H9 (cell line): ENCODE results near the gene NEAT1. TPM values are rescaled to one million over a fixed set of nuclear protein-coding genes. Genes with fewer than 3 reads are reported as not detected.

ENCODE experiments used
- DNase-seq: peaks from one replicate; pipeline ENCODE4 v3.0.0-alpha.2; 2017
- H2AFZ ChIP-seq: one replicate; pipeline ENCODE4 v1.6.1; 2013; ENCODE audit warnings: mild to moderate bottlenecking, low read length, control low read depth, moderate library complexity
- H2AK5ac ChIP-seq: 2 replicates; pipeline ENCODE4 v1.6.1; 2013; ENCODE audit warnings: low read length, control low read depth, mixed read lengths; ENCODE audit not compliant: insufficient read length
- H2BK120ac ChIP-seq: one replicate; pipeline ENCODE4 v1.6.1; 2013; ENCODE audit warnings: low read depth, mild to moderate bottlenecking, low read length, control low read depth, inconsistent platforms; ENCODE audit not compliant: poor library complexity, severe bottlenecking
- H2BK12ac ChIP-seq: 2 replicates; pipeline ENCODE4 v1.6.1; 2013; ENCODE audit warnings: low read length, control low read depth, mixed read lengths, low read depth; ENCODE audit not compliant: insufficient read length
- H2BK15ac ChIP-seq: 2 replicates; pipeline ENCODE4 v1.6.1; 2013; ENCODE audit warnings: low read depth, low read length, control low read depth
- H2BK20ac ChIP-seq: one replicate; pipeline ENCODE4 v1.6.1; 2013; ENCODE audit warnings: low read depth, mild to moderate bottlenecking, low read length, control low read depth, inconsistent platforms; ENCODE audit not compliant: poor library complexity, severe bottlenecking
- H2BK5ac ChIP-seq: 2 replicates; pipeline ENCODE4 v1.6.1; 2013; ENCODE audit warnings: low read length, control low read depth, mixed read lengths; ENCODE audit not compliant: insufficient read length
- H3K14ac ChIP-seq: 2 replicates; pipeline ENCODE4 v1.6.1; 2013; ENCODE audit warnings: low read length, control low read depth; ENCODE audit not compliant: insufficient read depth
- H3K18ac ChIP-seq: 2 replicates; pipeline ENCODE4 v1.6.1; 2013; ENCODE audit warnings: low read depth, mild to moderate bottlenecking, mixed read lengths, low read length, control low read depth; ENCODE audit not compliant: insufficient read length
- H3K23ac ChIP-seq: 2 replicates; pipeline ENCODE4 v1.6.1; 2013; ENCODE audit warnings: low read length, control low read depth, mixed read lengths, low read depth; ENCODE audit not compliant: insufficient read length
- H3K23me2 ChIP-seq: 2 replicates; pipeline ENCODE4 v1.6.1; 2013; ENCODE audit warnings: low read depth, mild to moderate bottlenecking, mixed read lengths, low read length, control low read depth; ENCODE audit not compliant: insufficient read length, poor library complexity, severe bottlenecking
- H3K27ac ChIP-seq: 2 replicates; pipeline ENCODE4 v1.5.1; 2013; ENCODE audit warnings: low read length, control low read depth, mixed read lengths, low read depth; ENCODE audit not compliant: insufficient read length
- H3K27me3 ChIP-seq: 2 replicates; pipeline ENCODE4 v1.6.1; 2013; ENCODE audit warnings: low read length, control low read depth, inconsistent platforms; ENCODE audit not compliant: insufficient read depth
- H3K4ac ChIP-seq: 2 replicates; pipeline ENCODE4 v1.6.1; 2013; ENCODE audit warnings: low read depth, mild to moderate bottlenecking, control low read depth, inconsistent platforms, low read length, moderate library complexity
- H3K4me1 ChIP-seq: 2 replicates; pipeline ENCODE4 v1.6.1; 2013; ENCODE audit warnings: low read length, control low read depth, inconsistent platforms; ENCODE audit not compliant: insufficient read depth
- H3K4me2 ChIP-seq: 2 replicates; pipeline ENCODE4 v1.6.1; 2013; ENCODE audit warnings: low read length, control low read depth, mixed read lengths; ENCODE audit not compliant: insufficient read length, insufficient read depth
- H3K56ac ChIP-seq: 2 replicates; pipeline ENCODE4 v1.6.1; 2013; ENCODE audit warnings: low read depth, mild to moderate bottlenecking, mixed read lengths, low read length, control low read depth; ENCODE audit not compliant: insufficient read length
- H3K79me1 ChIP-seq: 2 replicates; pipeline ENCODE4 v1.6.1; 2013; ENCODE audit warnings: low read depth, mild to moderate bottlenecking, moderate library complexity, low read length, control low read depth, inconsistent platforms; ENCODE audit not compliant: insufficient read depth, poor library complexity, severe bottlenecking
- H3K79me2 ChIP-seq: 2 replicates; pipeline ENCODE4 v1.6.1; 2013; ENCODE audit warnings: low read length, control low read depth, inconsistent platforms; ENCODE audit not compliant: insufficient read depth
- H3K9ac ChIP-seq: 2 replicates; pipeline ENCODE4 v1.6.1; 2013; ENCODE audit warnings: low read length, control low read depth, mixed read lengths; ENCODE audit not compliant: insufficient read length; ENCODE audit errors: extremely low read depth
- H3K9me3 ChIP-seq: one replicate; pipeline ENCODE4 v1.6.1; 2013; ENCODE audit warnings: low read depth, low read length, inconsistent platforms; ENCODE audit not compliant: control insufficient read depth
- H3T11ph ChIP-seq: one replicate; pipeline ENCODE4 v1.6.1; 2013; ENCODE audit warnings: mild to moderate bottlenecking, low read length, control low read depth, inconsistent platforms
- H4K20me1 ChIP-seq: one replicate; pipeline ENCODE4 v1.6.1; 2013; ENCODE audit not compliant: control insufficient read depth, insufficient read length, insufficient read depth
- H4K5ac ChIP-seq: 2 replicates; pipeline ENCODE4 v1.6.1; 2013; ENCODE audit warnings: low read depth, mild to moderate bottlenecking, mixed read lengths, low read length, control low read depth; ENCODE audit not compliant: insufficient read length
- H4K8ac ChIP-seq: replicated peaks from 2 replicates; pipeline ENCODE4 v1.6.1; 2013; ENCODE audit warnings: low read length, control low read depth, mixed read lengths, low read depth; ENCODE audit not compliant: insufficient read length
- H4K91ac ChIP-seq: 2 replicates; pipeline ENCODE4 v1.6.1; 2013; ENCODE audit warnings: low read depth, mild to moderate bottlenecking, moderate library complexity, mixed read lengths, low read length, control low read depth; ENCODE audit not compliant: insufficient read length
- H3K27ac Mint-ChIP-seq, 3 experiments: 2 replicates in 2 of 3; 3 replicates in 1 of 3; pipeline ENCODE4 v1.8.0; 2020 to 2021; ENCODE audit warnings: mixed read lengths in 3 of 3, mild to moderate bottlenecking in 1 of 3, moderate library complexity in 1 of 3
- H3K27me3 Mint-ChIP-seq: 2 replicates; pipeline ENCODE4 v1.8.0; 2021; ENCODE audit warnings: low read depth, mild to moderate bottlenecking, moderate library complexity, mixed read lengths
- H3K36me3 Mint-ChIP-seq, 3 experiments: 2 replicates in 2 of 3; 3 replicates in 1 of 3; pipeline ENCODE4 v1.8.0; 2020 to 2021; ENCODE audit warnings: low read depth in 3 of 3, mixed read lengths in 3 of 3; ENCODE audit not compliant: insufficient read depth in 1 of 3
- H3K4me1 Mint-ChIP-seq, 2 experiments: 2 replicates each; pipeline ENCODE4 v1.8.0; 2020; ENCODE audit warnings: mixed read lengths in 2 of 2
- H3K4me3 Mint-ChIP-seq, 2 experiments: 2 replicates in 1 of 2; 3 replicates in 1 of 2; pipeline ENCODE4 v1.8.0; 2020 to 2021; ENCODE audit warnings: mild to moderate bottlenecking in 2 of 2, mixed read lengths in 2 of 2, moderate library complexity in 1 of 2
- H3K9me3 Mint-ChIP-seq, 2 experiments: 2 replicates in 1 of 2; 3 replicates in 1 of 2; pipeline ENCODE4 v1.8.0; 2020; ENCODE audit warnings: mild to moderate bottlenecking in 2 of 2, mixed read lengths in 2 of 2, moderate library complexity in 1 of 2
- WGBS: extraction: QIAGEN DNeasy Blood & Tissue Kit; methylation state at CpG from one replicate; pipeline ENCODE4 v1.1.7; 2013; ENCODE audit warnings: missing lambda C conversion rate, low lambda C conversion rate, mixed read lengths; ENCODE audit not compliant: insufficient read length; ENCODE audit errors: extremely low coverage; 5-methylcytosine and 5-hydroxymethylcytosine counted together
- total RNA-seq: library from RNA; stranded (reverse); gene quantifications from 2 replicates; pipeline ENCODE4 v1.2.1, GENCODE V29; 2021
- TF ChIP-seq, protein P1 (sequence below): fragments of 200-600 bp; sonication (generic); conservative IDR thresholded peaks from 3 replicates; pipeline ENCODE4 v1.8.0; 2021; ENCODE audit warnings: antibody characterized with exemption, mild to moderate bottlenecking

Gene NEAT1
- total RNA-seq, 1 experiment from 2014 or later, result 12.7 TPM

DNA sequence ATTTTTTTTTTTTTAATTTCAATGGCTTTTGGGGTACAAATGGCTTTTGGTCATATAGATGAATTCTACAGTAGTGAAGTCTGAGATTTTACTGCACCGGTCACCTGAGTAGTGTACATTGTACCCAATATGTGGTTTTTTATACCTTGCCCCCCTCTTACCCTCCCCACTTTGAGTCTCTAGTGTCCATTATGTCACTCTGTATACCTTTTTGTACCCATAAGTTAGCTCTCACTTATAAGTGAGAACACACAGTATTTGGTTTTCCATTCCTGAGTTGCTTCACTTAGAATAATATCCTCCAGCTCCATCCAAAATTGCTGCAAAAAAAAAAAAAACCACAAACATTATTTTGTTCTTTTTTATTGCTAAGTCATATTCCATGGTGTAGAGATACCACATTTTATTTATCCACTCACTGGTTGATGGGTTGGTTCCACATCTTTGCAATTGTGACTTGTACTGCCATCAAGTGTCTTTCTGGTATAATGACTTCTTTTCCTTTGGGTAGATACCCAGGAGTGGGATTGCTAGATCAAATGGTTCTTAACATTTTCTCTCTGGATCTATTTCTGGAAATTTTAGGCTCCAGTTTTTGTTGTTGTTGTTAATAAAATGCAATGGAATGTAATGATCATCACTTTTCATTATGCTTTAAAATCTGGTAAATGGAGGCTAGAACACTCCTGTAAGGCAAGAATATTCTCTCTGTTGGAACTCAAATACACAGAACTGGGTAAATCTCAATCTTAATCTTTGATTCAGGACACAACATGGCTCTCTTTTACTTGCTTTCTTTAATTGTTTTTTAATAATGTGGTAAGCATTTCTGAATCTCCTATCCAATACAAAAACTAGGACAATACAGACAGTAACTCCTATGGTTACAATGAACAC is 10.3 kb downstream of the NEAT1 start:
- no peak overlapping the region for H4K5ac ChIP-seq
- no peaks in the 10 kb centered on the region for H3K23me2 ChIP-seq
- no peak overlapping the region for H3T11ph ChIP-seq
- H3K79me2 ChIP-seq, result no peaks in the 10 kb centered on the region; the same call in 1 of the 2 replicates
- H2BK12ac ChIP-seq, result no peak overlapping the region
- H3K27ac ChIP-seq, result no peak overlapping the region
- no peak overlapping the region for H2BK20ac ChIP-seq
- H3K36me3 Mint-ChIP-seq, result no peaks in the 10 kb centered on the region
- H2BK5ac ChIP-seq, result no peak overlapping the region
- no peak overlapping the region for H4K91ac ChIP-seq
- H3K27me3 Mint-ChIP-seq, result no peaks in the 10 kb centered on the region
- no peaks in the 10 kb centered on the region for H3K27me3 ChIP-seq
- no peak overlapping the region for H3K9ac ChIP-seq
- no peak overlapping the region for H3K23ac ChIP-seq
- H4K20me1 ChIP-seq, result no peaks in the 10 kb centered on the region
- H2BK120ac ChIP-seq, result no peak overlapping the region
- H2BK15ac ChIP-seq, result no peak overlapping the region
- no peak for DNase-seq
- H3K9me3 Mint-ChIP-seq, result no peaks in the 10 kb centered on the region
- H3K4me3 Mint-ChIP-seq, result no peak overlapping the region
- H2AFZ ChIP-seq, result no peak overlapping the region
- H3K14ac ChIP-seq, result no peak overlapping the region
- no peaks in the 10 kb centered on the region for H3K79me1 ChIP-seq
- no peak overlapping the region for H4K8ac ChIP-seq
- no peak overlapping the region for H3K27ac Mint-ChIP-seq
- H3K4me1 Mint-ChIP-seq, result peaks cover 18 to 19% of the 10 kb centered on the region in 2 experiments
- H3K56ac ChIP-seq, result no peak overlapping the region
- no peaks in the 10 kb centered on the region for H3K9me3 ChIP-seq
- TF ChIP-seq, protein P1, sequence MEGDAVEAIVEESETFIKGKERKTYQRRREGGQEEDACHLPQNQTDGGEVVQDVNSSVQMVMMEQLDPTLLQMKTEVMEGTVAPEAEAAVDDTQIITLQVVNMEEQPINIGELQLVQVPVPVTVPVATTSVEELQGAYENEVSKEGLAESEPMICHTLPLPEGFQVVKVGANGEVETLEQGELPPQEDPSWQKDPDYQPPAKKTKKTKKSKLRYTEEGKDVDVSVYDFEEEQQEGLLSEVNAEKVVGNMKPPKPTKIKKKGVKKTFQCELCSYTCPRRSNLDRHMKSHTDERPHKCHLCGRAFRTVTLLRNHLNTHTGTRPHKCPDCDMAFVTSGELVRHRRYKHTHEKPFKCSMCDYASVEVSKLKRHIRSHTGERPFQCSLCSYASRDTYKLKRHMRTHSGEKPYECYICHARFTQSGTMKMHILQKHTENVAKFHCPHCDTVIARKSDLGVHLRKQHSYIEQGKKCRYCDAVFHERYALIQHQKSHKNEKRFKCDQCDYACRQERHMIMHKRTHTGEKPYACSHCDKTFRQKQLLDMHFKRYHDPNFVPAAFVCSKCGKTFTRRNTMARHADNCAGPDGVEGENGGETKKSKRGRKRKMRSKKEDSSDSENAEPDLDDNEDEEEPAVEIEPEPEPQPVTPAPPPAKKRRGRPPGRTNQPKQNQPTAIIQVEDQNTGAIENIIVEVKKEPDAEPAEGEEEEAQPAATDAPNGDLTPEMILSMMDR, result peak; percentile 60; the same call in 2 of the 3 replicates
- H3K4me2 ChIP-seq, result no peak overlapping the region
- no peak overlapping the region for H3K4ac ChIP-seq
- H2AK5ac ChIP-seq, result no peak overlapping the region
- H3K18ac ChIP-seq, result no peak overlapping the region
- no CpG with 5 or more reads among the region's 1 CpG for WGBS
- H3K4me1 ChIP-seq, result peaks cover 7% of the 10 kb centered on the region; the same call in 1 of the 2 replicates
